ENCODE results near the gene SLC4A9. TPM values are rescaled to one million over a fixed set of nuclear protein-coding genes. Genes with fewer than 3 reads are reported as not detected.

Gene SLC4A9
- polyA plus RNA-seq, 2 donors = 0.14 to 0.20 TPM

GRCh38 chr5:140322751-140323731 is 37.0 kb upstream of the SLC4A9 start:
- Histone ChIP-seq H3K36me3 (ENCODE audit: control insufficient read depth in 2 of 2, insufficient read depth in 2 of 2, low read length in 1 of 2) (no peaks in the 10 kb centered on the region), H3K9me3 (ENCODE audit: control insufficient read depth in 2 of 2, insufficient read depth in 1 of 2, low read depth in 1 of 2, low read length in 1 of 2) (no peaks in the 10 kb centered on the region), H3K4me1 (ENCODE audit: control insufficient read depth in 2 of 2, insufficient read depth in 2 of 2, low read length in 1 of 2) (peaks cover 3 to 16% of the 10 kb centered on the region in 2 donors), H3K27me3 (ENCODE audit: control insufficient read depth in 1 of 2, insufficient read depth in 2 of 2, low read length in 2 of 2) (no peaks in the 10 kb centered on the region), H3K27ac (ENCODE audit: low read depth in 2 of 2, low read length in 1 of 2) (peak overlapping the region; percentile 60 to 69), H3K4me3 (ENCODE audit: low read depth in 1 of 2, low read length in 2 of 2) (no peak overlapping the region)
- WGBS, 2 donors = 25 to 30% methylated on average over 9 of the region's 9 CpGs

- no peaks in the 10 kb centered on the region for H3K9me3 ChIP-seq (ENCODE audit: control insufficient read depth in 2 of 2, insufficient read depth in 1 of 2, low read depth in 1 of 2, low read length in 1 of 2)
- H3K27me3 ChIP-seq (ENCODE audit: control insufficient read depth in 1 of 2, insufficient read depth in 2 of 2, low read length in 2 of 2) = no peaks in the 10 kb centered on the region
- 61 to 75% methylated on average over 5 of the region's 5 CpGs for WGBS, 2 donors
- peaks cover 3 to 13% of the 10 kb centered on the region in 2 donors for H3K4me1 ChIP-seq (ENCODE audit: control insufficient read depth in 2 of 2, insufficient read depth in 2 of 2, low read length in 1 of 2)
- peak overlapping the region; percentile 25 to 54 for H3K27ac ChIP-seq (ENCODE audit: low read depth in 2 of 2, low read length in 1 of 2)
- H3K36me3 ChIP-seq (ENCODE audit: control insufficient read depth in 2 of 2, insufficient read depth in 2 of 2, low read length in 1 of 2) = no peaks in the 10 kb centered on the region
- H3K4me3 ChIP-seq (ENCODE audit: low read depth in 1 of 2, low read length in 2 of 2) = no peak overlapping the region
These were observed 35.9 kb upstream of the SLC4A9 start for GRCh38 chr5:140324041-140324600.

DNA sequence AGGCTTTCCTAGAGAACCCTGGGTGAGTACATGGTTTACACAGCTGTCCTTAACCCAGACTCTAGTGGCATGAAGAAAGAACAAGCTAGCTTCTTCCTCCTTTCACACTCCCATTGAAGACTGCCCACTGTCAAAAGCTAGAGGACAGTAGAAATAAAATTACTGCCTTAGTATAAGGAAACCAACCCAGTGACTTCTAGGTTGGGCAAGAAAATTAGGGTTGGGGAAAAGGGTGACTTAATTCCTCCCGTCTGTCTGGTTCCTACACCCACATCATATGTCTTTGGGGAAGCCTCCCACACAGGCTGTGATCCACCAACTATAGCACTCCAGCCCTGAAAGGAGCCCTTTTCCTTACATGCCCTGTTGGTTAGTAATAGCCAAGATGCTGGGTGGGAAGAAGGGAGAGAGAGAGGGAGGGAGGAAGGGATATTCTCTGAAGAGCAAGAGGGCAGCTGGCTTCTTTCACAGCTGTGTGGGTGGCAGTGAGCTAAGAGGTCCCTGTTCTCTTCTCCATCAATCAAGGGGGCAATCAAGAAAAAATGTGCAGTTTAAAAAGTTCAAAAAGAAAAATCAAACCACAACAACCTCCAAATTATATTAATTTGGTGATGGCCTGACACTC is 35.3 kb upstream of the SLC4A9 start:
- H3K9me3 ChIP-seq (ENCODE audit: control insufficient read depth in 2 of 2, insufficient read depth in 1 of 2, low read depth in 1 of 2, low read length in 1 of 2) = no peaks in the 10 kb centered on the region
- H3K36me3 ChIP-seq (ENCODE audit: control insufficient read depth in 2 of 2, insufficient read depth in 2 of 2, low read length in 1 of 2) = no peaks in the 10 kb centered on the region
- no peaks in the 10 kb centered on the region for H3K27me3 ChIP-seq (ENCODE audit: control insufficient read depth in 1 of 2, insufficient read depth in 2 of 2, low read length in 2 of 2)
- no peak overlapping the region for H3K27ac ChIP-seq (ENCODE audit: low read depth in 2 of 2, low read length in 1 of 2)
- H3K4me1 ChIP-seq (ENCODE audit: control insufficient read depth in 2 of 2, insufficient read depth in 2 of 2, low read length in 1 of 2) = peaks cover 3 to 13% of the 10 kb centered on the region in 2 donors
- no peak overlapping the region for H3K4me3 ChIP-seq (ENCODE audit: low read depth in 1 of 2, low read length in 2 of 2)
- WGBS, 2 donors = 27 to 34% methylated on average over 1 of the region's 1 CpG

GRCh38 chr5:140325486-140325885 is 34.5 kb upstream of the SLC4A9 start:
- no peaks in the 10 kb centered on the region for H3K9me3 ChIP-seq (ENCODE audit: control insufficient read depth in 2 of 2, insufficient read depth in 1 of 2, low read depth in 1 of 2, low read length in 1 of 2)
- H3K4me1 ChIP-seq (ENCODE audit: control insufficient read depth in 2 of 2, insufficient read depth in 2 of 2, low read length in 1 of 2) = peaks cover 3 to 13% of the 10 kb centered on the region in 2 donors
- no peak overlapping the region for H3K27ac ChIP-seq (ENCODE audit: low read depth in 2 of 2, low read length in 1 of 2)
- H3K36me3 ChIP-seq (ENCODE audit: control insufficient read depth in 2 of 2, insufficient read depth in 2 of 2, low read length in 1 of 2) = no peaks in the 10 kb centered on the region
- 90 to 93% methylated on average over 3 of the region's 3 CpGs for WGBS, 2 donors
- H3K27me3 ChIP-seq (ENCODE audit: control insufficient read depth in 1 of 2, insufficient read depth in 2 of 2, low read length in 2 of 2) = no peaks in the 10 kb centered on the region
- H3K4me3 ChIP-seq (ENCODE audit: low read depth in 1 of 2, low read length in 2 of 2) = no peak overlapping the region

DNA sequence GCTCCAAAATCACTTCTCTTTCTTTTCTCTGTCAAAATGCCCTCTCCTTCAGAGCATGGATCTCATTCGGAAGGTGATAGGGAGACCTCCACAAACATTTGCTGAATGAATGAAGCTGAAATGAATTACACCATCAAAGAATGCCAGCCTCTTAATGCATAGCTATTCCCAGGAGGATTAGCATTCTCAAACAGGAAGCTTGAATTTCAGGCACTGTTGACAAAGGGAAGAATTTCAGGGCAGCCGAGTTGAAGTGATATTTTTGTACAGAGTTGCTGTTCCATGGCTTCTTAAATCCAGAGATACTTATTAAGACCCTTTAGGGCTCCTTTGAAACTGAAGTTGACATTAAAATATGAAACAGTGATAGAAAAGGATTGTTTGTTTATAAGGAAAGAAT is 32.4 kb upstream of the SLC4A9 start:
- no peak overlapping the region for H3K27ac ChIP-seq (ENCODE audit: low read depth in 2 of 2, low read length in 1 of 2)
- H3K36me3 ChIP-seq (ENCODE audit: control insufficient read depth in 2 of 2, insufficient read depth in 2 of 2, low read length in 1 of 2) = peaks cover 0 to 4% of the 10 kb centered on the region in 2 donors
- H3K9me3 ChIP-seq (ENCODE audit: control insufficient read depth in 2 of 2, insufficient read depth in 1 of 2, low read depth in 1 of 2, low read length in 1 of 2) = no peaks in the 10 kb centered on the region
- H3K4me3 ChIP-seq (ENCODE audit: low read depth in 1 of 2, low read length in 2 of 2) = no peak overlapping the region
- H3K27me3 ChIP-seq (ENCODE audit: control insufficient read depth in 1 of 2, insufficient read depth in 2 of 2, low read length in 2 of 2) = no peaks in the 10 kb centered on the region
- WGBS, 2 donors = 55 to 57% methylated on average over 2 of the region's 2 CpGs
- H3K4me1 ChIP-seq (ENCODE audit: control insufficient read depth in 2 of 2, insufficient read depth in 2 of 2, low read length in 1 of 2) = peaks cover 3 to 13% of the 10 kb centered on the region in 2 donors

DNA sequence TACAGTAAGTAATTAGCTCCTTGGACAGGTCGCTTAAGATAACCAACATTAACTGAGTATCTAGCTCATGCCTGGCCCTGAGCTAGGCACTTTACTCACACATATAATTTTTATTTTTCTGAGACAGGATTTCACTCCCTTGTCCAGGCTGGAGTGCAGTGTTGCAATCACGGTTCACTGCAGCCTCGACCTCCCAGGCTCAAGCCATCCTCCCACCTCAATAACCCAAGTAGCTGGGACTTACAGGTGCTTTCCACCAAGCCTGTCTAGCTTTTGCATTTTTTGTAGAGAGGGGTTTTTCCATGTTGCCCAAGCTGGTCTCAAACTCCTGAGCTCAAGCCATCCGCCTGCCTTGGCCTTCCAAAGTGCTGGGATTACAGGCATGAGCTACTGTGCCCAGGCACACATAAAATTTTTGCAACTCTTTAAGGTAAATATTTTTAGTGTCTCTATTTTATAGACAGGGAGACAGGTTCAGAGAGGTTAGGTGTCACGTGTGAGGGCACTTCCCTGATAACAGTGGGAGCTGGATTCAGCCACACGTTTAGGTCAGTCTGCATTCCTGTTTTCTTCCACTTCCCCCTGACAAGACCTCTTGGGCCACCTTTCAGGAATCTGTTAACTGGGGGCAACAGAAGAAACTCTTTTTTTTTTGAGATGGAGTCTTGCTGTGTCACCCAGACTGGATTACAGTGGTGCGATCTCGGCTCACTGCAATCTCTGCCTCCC is 31.8 kb upstream of the SLC4A9 start:
- no peaks in the 10 kb centered on the region for H3K27me3 ChIP-seq (ENCODE audit: control insufficient read depth in 1 of 2, insufficient read depth in 2 of 2, low read length in 2 of 2)

GRCh38 chr5:140329739-140330481 is 30.1 kb upstream of the SLC4A9 start:
- Histone ChIP-seq H3K27me3 (ENCODE audit: control insufficient read depth in 1 of 2, insufficient read depth in 2 of 2, low read length in 2 of 2) (no peaks in the 10 kb centered on the region), H3K4me3 (ENCODE audit: low read depth in 1 of 2, low read length in 2 of 2) (no peak overlapping the region), H3K27ac (ENCODE audit: low read depth in 2 of 2, low read length in 1 of 2) (no peak overlapping the region), H3K9me3 (ENCODE audit: control insufficient read depth in 2 of 2, insufficient read depth in 1 of 2, low read depth in 1 of 2, low read length in 1 of 2) (no peaks in the 10 kb centered on the region), H3K36me3 (ENCODE audit: control insufficient read depth in 2 of 2, insufficient read depth in 2 of 2, low read length in 1 of 2) (peaks cover 4 to 13% of the 10 kb centered on the region in 2 donors), H3K4me1 (ENCODE audit: control insufficient read depth in 2 of 2, insufficient read depth in 2 of 2, low read length in 1 of 2) (no peaks in the 10 kb centered on the region)
- WGBS, 2 donors = 81 to 82% methylated on average over 5 of the region's 5 CpGs

More for the DNA sequence above, 31.8 kb upstream of the SLC4A9 start:
- Histone ChIP-seq H3K4me3 (ENCODE audit: low read depth in 1 of 2, low read length in 2 of 2) (no peak overlapping the region), H3K27ac (ENCODE audit: low read depth in 2 of 2, low read length in 1 of 2) (no peak overlapping the region), H3K36me3 (ENCODE audit: control insufficient read depth in 2 of 2, insufficient read depth in 2 of 2, low read length in 1 of 2) (peaks cover 4% of the 10 kb centered on the region in 2 donors), H3K9me3 (ENCODE audit: control insufficient read depth in 2 of 2, insufficient read depth in 1 of 2, low read depth in 1 of 2, low read length in 1 of 2) (no peaks in the 10 kb centered on the region), H3K4me1 (ENCODE audit: control insufficient read depth in 2 of 2, insufficient read depth in 2 of 2, low read length in 1 of 2) (peaks cover 3 to 8% of the 10 kb centered on the region in 2 donors)
- WGBS, 2 donors = 85 to 86% methylated on average over 8 of the region's 8 CpGs

DNA sequence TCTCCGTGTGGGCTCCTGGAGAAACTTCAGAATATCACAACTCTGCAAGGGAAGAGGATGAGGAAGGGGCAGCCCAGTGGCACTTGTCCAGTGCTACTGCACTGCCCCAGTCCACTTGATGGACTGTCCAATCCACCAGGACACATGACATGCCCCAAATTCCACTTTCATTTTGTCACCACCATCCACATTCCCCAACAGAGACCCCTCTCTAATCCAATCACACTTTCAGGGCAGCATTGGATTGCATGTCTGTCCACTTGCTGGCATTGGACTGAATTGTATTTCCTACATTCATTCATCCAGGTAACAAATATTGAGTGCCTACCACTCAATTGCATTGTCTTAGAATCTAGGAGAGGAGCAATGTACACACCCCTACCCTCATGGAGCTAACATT is 28.4 kb upstream of the SLC4A9 start:
- no peak overlapping the region for H3K4me3 ChIP-seq (ENCODE audit: low read depth in 1 of 2, low read length in 2 of 2)
- H3K36me3 ChIP-seq (ENCODE audit: control insufficient read depth in 2 of 2, insufficient read depth in 2 of 2, low read length in 1 of 2) = peaks cover 4 to 19% of the 10 kb centered on the region in 2 donors
- H3K27ac ChIP-seq (ENCODE audit: low read depth in 2 of 2, low read length in 1 of 2) = no peak overlapping the region
- 76 to 89% methylated on average over 1 of the region's 1 CpG for WGBS, 2 donors
- H3K27me3 ChIP-seq (ENCODE audit: control insufficient read depth in 1 of 2, insufficient read depth in 2 of 2, low read length in 2 of 2) = no peaks in the 10 kb centered on the region
- H3K9me3 ChIP-seq (ENCODE audit: control insufficient read depth in 2 of 2, insufficient read depth in 1 of 2, low read depth in 1 of 2, low read length in 1 of 2) = no peaks in the 10 kb centered on the region
- peaks cover 0 to 2% of the 10 kb centered on the region in 2 donors for H3K4me1 ChIP-seq (ENCODE audit: control insufficient read depth in 2 of 2, insufficient read depth in 2 of 2, low read length in 1 of 2)
